Left lobe of liver (tissue), 2 donors: ENCODE data around the gene FAXDC2. TPM values are rescaled to one million over a fixed set of nuclear protein-coding genes. Genes with fewer than 3 reads are reported as not detected.
A peak's percentile ranks its signal among the peaks of the same experiment; 100 is the strongest.

Experiments
- ATAC-seq: fragments of 200-7000 bp; cut with Tn5 transposase; one replicate; pipeline ENCODE4 v1.9.1; 2020; ENCODE audit warnings: mild to moderate bottlenecking, moderate library complexity
- DNase-seq: peaks from one replicate; pipeline ENCODE4 v3.0.0-alpha.2; 2020; ENCODE audit warnings: low spot score
- total RNA-seq: library from RNA; stranded (reverse); gene quantifications from one replicate; pipeline ENCODE4 v1.2.1, GENCODE V29; 2021
- donor health status: DM: no; HTN: no; CAD: no; lungs with moderate emphysema.
- donor health status: DM: no; HTN: yes; CAD: no.

The FAXDC2 gene
- total RNA-seq, 1 donor from 2014 or later, result 83.6 TPM

DNA sequence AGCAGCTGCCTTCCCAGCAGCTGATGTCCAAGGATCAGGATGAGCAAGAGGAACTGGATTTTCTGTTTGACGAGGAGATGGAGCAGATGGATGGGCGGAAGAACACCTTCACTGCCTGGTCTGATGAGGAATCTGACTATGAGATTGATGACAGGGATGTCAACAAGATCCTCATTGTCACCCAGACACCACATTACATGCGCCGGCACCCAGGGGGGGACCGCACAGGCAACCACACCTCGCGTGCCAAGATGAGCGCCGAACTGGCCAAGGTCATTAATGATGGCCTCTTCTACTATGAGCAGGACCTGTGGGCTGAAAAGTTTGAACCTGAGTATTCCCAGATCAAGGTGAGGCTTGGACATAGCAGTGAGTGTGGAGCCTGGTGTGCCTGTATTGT is 48.4 kb downstream of the FAXDC2 start:
- DNase-seq (no peak), ATAC-seq (no peak)

DNA sequence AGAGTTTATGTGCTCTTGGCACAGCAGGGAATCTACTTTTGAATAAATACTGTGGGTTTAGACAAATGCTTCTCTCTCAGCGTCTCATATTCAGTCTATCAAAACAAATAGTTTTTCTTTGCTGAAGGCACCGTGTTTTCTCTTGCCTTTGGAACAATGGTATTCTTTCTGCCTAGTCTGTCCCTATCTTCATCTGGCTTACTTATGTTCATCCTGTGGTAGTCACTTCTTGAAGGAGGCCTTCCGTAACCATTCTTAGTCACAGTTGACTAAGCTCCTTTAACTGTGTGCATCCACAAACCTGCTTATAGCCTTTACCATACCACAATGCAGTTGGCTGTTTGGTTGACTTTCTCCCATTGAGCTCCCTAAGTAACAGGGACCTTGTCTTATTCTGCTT is 49.3 kb downstream of the FAXDC2 start:
- DNase-seq (no peak), ATAC-seq (no peak)

DNA sequence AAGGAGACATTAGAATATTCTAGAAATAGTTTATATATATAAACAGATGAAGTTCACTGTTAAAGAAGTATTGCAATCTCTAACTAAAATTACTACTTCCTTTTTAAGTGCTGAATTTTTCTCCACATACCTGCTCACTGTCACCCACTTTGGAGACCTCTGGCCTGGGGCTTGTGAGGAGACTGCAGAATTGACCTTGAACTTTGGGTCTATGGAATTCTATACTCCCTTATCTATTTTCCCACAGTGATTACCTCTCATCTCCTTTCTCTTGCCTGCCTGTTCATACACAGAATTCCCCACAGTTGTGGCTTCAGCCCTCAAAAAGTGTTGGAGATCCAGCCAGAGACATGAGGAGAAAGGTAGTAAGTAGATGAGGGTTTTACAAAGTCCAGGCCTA is 49.8 kb downstream of the FAXDC2 start:
- DNase-seq, result no peak
- ATAC-seq, result no peak

DNA sequence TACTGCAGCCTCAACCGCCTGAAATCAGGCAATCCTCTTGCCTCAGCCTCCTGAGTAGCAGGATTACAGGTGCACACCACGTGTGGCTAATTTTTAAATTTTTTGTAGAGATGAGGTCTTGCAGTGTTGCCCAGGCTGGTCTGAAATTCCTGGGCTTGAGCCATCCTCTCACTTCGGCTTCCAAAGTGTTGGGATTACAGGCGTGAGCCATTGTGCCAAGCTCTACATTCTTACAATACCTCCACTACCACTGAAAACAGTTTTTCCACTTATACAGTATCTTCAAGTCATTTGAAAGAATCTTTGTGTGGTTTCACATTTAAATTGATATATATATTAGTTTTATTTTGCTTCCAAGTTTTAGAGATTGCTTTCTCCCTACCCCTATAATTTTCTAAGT is 52.6 kb downstream of the FAXDC2 start:
- DNase-seq (no peak), ATAC-seq (no peak)

DNA sequence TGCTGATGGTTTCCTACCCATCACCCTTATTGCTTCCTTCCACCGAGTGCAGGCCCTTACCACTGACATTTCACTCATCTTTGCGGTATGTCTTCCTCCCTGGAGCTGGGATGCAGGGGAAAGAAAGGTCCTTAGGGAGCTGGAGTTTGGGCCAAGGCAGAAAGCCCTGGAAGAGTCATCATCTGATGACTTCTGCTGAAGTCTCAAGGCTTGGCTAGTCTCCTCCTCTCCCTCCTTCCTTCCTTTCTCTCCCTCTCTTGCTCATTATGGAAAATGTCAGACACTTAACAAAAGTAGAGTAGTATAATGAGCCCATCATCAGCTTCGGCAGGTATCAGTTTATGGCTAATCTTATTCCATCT is 55.2 kb downstream of the FAXDC2 start:
- DNase-seq (no peak), ATAC-seq (no peak)

DNA sequence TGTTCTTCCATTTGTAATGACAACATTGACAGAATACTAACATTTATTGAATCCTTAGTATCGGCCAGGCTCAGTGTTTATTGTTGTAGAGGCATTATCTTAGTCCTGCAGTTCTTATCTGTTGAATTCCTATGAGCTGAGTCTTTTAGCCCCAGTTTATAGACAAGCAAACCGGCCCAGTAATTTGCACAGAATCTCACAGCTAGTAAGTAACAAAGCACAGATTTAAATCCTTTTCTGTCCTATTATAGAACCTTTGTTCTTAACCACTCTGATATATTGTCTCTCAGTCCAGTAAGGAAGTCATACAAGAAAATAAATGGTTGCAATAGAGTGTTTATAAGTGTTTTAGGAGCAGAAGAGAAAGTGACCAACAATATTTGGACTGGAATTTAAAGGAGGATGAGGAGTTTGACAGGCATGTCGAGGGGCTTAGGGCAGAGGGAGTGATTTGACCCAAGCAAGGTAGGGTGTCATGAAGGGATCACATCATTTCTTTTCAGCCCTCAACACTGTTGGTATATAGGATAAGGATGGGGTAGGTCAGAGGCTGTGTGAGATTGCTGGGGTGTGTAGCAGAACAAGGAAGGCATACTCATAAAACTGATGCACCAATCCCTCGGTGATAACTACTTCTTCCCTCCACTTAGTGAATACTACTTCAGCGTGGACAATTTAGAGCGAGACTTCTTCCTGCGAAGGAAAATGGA is 55.7 kb downstream of the FAXDC2 start:
- DNase-seq (no peak), ATAC-seq (no peak)

DNA sequence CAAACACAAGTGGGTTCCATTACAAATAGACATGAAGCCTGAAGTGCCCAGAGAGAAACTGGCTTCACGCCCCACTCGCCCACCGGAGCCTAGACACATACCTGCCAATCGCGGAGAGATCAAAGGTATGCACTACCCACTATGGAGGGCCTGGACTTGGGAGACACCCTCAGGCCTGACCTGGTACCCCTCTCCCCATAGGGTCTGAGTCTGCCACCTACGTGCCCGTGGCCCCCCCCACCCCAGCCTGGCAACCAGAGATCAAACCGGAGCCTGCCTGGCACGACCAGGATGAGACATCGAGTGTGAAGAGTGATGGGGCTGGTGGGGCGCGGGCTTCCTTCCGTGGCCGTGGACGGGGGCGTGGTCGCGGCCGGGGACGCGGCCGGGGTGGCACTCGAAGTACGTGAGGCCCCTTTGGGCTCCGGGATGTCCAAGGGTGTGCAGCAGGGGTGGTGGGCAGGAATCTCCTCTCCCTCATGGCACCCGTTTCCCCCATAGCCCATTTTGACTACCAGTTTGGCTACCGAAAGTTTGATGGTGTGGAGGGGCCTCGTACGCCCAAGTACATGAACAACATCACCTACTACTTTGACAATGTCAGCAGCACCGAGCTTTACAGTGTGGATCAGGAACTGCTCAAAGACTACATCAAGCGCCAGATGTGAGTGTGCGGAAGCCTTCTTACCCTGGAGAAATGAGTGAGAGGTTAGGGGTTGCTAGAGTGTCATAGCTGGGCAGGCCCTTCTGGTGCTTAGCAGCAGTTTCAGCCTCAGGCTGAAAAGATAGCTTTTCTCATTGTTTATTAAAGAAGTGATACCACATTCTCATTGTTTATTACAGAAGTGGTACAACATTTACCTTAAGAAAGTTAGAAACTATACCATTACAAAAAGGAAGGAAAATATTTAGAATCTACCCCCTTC is 56.5 kb downstream of the FAXDC2 start:
- no peak for DNase-seq
- peak; percentile 20 for ATAC-seq

DNA sequence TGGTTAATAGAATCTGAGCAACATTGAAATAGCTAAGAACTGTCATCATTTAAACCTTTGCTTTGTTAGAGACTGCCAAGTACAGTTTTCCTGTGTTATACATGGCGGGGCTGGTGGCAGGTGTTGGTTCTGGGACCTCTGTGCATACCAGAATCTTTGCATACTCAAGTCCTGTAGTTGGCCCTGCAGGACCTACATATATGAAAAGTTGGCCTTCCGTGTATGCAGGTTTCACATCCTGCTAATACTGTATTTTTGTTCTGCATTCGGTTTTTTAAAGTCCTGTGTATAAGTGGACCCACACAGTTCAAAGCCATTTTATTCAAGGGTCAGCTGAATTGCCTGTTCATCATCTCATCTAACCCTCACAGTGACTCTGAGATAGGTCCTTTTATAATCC is 58.9 kb downstream of the FAXDC2 start:
- no peak for ATAC-seq
- no peak for DNase-seq

DNA sequence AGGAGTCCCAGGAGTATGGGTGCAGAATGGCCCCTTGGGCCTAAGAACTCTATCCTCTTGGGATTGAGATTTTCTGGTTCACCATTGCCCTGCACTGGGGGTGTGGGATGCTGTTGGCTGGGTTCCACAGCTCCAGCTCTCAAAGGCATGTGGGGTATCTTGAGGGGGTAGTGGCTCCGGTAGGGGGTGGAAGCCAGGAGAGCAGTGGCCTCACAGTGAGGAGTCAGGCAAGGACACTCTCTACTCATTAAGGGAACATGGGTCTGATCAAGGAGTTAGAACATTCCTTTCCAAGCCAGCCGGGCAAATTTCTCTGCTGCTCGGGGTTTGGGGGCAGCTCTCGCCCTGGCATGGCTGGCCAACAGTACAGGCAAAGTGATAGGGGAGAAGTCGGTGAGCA is 62.2 kb downstream of the FAXDC2 start:
- DNase-seq (no peak), ATAC-seq (no peak)

DNA sequence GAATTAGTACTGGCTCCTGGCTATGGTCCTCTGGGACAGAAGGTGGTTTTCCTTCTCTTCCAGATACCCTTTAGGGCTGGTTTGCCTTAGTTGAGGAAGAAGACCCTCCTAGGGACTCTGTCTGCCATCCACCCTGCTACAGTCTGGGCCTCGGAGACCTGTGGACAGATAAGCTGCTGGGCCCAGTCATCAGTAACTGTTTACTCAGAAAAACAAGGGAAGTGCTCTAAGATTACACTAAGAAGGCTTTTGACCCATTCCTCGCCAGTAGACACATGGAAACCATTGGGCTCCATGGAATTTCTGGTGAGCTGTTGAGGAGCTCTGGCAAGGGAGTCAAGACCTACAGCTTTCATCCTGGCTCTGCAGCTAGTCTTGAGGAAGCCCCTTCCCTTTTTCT is 64.0 kb downstream of the FAXDC2 start:
- ATAC-seq (peak; percentile 21), DNase-seq (no peak)

DNA sequence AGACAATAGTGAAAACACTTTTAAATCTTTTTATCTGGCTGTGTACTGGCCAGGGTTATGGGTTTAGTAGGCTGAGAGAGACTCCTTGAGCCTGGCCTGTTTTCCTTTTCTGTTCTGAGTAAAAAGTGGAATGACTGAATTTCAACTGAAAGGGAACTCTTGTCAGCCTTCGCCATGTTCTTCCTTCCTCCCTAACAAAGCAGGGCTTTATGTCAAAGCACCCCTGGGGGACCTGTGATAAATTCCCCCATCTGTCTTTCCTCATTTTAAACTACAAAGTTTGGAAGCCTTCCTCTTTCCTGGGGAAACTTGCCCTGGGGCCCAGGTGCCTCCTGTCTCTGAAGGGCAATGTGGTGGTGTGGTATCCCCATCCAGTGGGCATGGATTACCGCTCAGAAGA is 65.5 kb downstream of the FAXDC2 start:
- DNase-seq (no peak), ATAC-seq (no peak)

DNA sequence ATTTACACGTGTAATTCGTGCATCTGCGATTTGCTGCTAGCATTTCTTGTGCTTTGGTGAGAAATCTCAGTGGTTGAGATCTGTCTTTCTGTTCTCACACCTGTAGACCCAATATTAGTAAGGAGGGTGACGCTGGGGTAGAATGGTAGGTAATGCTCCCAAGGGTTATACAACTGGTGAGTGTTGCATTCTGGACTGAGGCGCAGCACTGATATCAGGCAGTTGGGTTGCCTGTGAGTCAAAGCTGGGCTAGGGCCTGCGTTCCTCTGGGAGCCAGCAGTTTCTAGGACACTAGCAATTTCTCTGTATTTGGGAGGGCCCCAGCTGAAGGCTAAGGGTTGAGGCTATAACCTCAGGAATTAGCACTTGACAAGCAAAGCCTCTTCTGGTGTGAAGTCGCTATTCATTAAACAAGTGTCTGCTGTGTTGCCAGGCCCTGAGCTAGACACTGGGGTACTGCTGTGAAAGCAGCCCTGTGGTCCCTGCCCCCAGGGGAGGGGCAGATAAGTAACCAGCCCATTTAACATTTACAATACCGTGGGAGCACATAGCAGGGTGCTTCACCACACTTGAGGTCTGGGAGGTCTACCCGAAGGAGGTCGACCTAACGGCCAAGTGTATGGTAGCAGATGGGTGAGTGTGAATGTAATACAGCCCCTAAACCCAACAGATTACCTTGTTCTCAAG is 66.5 kb downstream of the FAXDC2 start:
- ATAC-seq (no peak), DNase-seq (no peak)

DNA sequence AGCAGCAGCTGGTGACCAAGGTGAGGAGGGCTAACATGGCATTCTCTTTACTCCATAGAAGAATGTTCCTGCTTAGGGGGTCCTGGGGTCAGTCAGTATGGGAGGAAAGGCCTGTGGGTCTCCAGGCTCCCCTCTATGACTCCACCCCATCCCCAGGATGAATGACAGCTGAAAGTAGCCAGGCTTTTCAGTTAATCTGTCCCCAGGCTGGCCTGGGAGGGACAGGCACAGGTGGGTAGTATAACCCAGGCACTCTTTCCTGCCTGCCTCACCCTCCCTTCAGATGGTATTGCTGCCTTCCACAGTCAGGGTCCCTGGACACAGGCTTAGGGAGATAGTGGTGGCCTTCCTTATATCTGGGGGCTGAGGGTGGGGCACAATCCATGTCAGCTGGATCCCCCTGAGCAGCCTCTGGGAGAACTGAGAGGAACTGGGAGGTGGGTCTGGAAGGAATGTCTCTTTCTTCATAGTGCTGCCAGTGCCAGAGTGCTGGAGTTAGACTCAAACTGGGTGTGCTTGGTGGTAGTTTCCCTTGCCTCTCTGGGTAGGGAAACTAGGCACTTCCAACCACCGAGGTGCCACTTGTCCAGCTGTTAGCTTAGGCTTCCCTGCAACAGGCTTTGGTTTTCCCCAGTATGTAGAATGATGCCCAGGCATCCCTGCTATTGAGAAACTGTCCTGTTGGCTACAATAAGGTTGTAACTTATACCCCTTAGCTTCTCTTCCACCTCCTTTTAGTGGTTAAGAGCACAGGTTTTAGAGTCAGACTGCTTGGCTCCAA is 67.4 kb downstream of the FAXDC2 start:
- DNase-seq (no peak), ATAC-seq (no peak)

DNA sequence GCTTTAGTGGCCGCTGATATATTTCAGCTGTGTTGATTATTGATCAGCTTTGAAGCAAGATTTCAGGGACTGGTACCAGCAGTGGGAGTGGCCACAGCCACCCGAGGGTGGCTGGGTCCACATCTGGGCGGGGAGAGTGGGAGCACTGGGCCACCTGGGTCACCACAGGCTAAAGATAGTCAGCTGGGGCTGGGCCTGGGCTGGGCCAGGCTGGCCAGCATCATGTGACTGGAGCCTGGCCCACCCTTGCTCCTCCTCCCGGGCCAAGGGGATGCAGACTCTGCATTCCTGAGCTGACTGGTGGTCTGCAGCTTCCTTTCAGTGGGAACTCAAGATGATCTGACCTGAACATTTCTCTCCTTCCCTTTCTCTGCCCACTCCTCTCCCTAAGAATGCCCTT is 68.1 kb downstream of the FAXDC2 start:
- DNase-seq (no peak), ATAC-seq (peak; percentile 58)

DNA sequence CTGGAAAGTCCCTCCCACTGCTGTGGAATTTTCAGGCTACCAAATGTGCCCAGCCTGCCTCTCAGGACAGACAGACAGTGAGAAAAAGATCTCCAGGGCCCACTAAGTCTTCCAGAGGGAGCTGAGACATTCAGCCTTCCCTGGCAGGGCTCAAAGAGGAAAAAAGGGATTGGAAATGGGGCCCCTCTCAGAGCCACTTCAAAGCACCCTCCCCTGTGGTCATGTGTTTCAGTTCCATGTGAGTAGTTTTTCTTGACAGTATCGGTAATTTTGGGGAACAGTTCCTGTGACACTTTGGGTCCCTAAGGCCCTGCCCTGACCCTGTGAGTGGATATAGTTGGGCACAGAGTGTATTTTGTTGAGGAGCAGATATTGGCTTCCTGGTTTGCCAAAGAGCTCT is 70.3 kb downstream of the FAXDC2 start:
- no peak for DNase-seq
- no peak for ATAC-seq

DNA sequence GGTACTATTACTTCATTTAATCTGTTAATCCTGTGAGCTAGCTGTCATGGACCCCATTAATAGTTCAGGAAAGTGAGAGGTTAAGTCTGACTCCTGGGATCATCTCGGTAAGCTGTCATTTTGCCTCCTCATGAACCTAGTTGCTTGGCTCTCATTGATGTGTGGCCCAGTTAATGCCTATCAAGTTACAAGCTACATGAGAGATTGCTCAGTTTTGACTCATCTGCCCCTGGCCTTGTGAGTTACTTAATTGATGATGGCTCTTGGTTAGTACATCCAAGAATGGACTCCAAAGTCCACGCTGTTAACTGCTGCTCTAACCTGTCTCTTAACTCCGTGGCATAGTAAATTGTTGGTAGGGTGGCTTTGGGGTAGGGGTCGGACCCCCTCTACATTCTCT is 71.3 kb downstream of the FAXDC2 start:
- DNase-seq (no peak), ATAC-seq (peak; percentile 65)

DNA sequence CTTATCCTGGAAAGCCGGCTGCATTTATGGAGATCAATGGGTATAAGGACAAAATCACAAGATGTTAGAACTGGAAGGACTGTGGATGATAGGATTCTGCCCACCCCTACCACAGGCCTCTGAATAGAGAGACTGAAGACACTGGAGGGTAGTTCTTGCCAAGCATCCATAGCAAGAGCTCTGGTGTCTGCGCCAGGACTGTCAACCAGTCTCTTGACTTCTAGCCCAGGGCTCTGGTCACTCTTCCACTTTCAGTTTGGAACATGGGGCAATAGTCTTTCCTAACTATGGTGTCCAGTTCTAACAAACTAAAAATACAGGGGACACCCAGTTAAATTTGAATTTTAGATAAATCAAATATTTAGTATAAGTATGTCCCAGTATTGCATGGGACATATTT is 71.9 kb downstream of the FAXDC2 start:
- peak; percentile 83 for ATAC-seq
- DNase-seq, result peak; percentile 54

DNA sequence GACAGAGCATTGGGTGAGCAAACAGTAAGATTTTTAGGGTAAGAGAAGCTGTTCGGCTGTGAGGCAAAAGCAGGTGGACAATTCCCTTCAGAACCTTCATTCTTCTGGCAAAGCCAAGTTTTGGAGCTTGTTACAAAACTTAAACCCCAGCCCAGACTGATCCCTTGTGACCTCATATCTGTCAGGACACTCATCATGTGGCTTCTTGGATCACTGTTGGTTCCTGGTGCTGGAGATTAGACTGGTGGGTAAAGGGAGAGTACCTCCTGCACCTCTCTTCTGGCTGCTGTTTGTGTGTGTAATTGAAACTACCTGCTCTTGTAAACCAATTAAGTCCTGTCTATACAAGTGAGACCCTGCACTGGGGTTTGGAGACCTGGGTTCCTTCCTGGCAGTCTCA is 74.2 kb downstream of the FAXDC2 start:
- DNase-seq, result no peak
- no peak for ATAC-seq

DNA sequence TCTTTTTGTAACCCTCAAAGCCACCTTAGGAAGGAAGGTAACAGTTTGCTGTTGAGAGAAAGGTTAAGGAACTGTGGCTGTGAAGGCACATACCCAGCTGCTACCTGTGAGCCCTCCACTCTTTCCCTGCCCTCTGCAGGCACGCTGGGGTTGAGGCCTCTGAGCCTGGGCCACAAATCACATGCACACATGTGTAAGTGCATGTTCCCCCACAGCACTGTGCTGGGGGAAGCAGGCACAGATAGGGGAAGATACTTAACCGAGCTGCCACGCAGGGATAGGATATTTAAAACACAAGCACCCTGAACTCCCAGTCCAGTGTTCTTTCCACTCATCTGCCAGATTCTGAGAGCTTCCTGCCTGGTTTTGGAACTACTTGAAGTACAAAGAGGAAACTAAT is 77.1 kb downstream of the FAXDC2 start:
- ATAC-seq, result peak; percentile 6
- no peak for DNase-seq

DNA sequence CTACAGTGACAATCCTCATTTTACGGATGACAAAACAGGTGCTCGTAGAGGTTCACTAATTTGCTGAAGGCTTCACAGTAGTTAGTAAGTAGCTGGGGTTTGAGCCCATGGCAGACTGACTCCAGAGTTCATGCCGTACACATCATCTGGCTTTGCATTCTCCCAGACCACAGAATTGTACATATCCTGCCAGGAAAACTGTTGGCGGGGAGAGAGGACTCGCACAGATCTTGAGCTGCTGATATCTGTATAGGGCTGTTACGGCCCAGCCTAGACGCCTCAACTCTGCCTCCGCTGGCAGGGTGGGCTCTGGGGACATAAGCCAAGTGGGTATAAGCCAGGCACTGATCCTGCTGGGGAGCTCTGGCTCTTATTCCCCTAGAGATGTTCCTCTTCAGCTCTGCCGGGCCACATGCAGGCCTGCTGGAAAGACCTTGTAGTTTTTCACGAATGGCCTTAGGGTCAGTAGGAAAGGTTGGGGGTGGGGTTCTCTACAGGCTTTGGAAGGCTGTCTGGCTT is 79.0 kb downstream of the FAXDC2 start:
- DNase-seq, result no peak
- peak; percentile 43 for ATAC-seq

DNA sequence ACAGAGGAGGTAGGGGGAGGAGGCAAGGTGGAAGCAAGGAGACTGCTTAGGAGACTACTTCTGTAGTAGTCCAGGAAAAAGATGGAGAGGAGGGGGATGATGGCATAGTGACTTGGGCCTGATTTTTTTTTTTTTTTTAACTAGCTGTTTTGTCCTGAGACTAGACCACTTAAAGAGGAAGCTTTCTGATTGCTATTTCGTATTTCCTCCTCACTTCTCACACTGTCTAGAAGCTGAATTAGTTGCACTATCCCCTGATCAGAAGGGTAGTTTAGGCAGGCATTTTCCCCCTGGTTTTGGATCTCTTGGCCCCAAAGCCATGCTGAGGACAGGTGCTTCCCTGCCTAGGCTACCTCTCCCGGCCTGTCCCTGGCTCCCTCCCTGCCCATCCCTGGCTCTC is 80.3 kb downstream of the FAXDC2 start:
- no peak for ATAC-seq
- DNase-seq, result no peak
